ENCODE results near the gene PRR7.

The PRR7 gene

GRCh38 chr5:177446200-177447065, at the start of gene PRR7:
PRR7 (plus strand) TSS chr5:177446814; CDS start chr5:177455068, 8,254 bp downstream.
- Mint-ChIP-seq H3K27me3 (no peaks in the 10 kb centered on the region), H3K4me1 (peaks cover 48% of the 10 kb centered on the region), H3K9me3 (no peaks in the 10 kb centered on the region), H3K27ac (peak within 1 kb of the TSS; percentile 46), H3K4me3 (peak within 1 kb of the TSS; percentile 80), H3K36me3 (peaks cover 10% of the 10 kb centered on the region)
- peak; percentile 83 for ATAC-seq

GRCh38 chr5:177397875-177398390, 48.7 kb upstream of the PRR7 start:
- H3K27me3 Mint-ChIP-seq, result peaks cover 20% of the 10 kb centered on the region
- no peaks in the 10 kb centered on the region for H3K36me3 Mint-ChIP-seq
- H3K4me3 Mint-ChIP-seq, result no peak overlapping the region
- H3K9me3 Mint-ChIP-seq, result no peaks in the 10 kb centered on the region
- ATAC-seq, result no peak
- H3K4me1 Mint-ChIP-seq, result peaks cover 18% of the 10 kb centered on the region
- no peak overlapping the region for H3K27ac Mint-ChIP-seq

GRCh38 chr5:177399997-177400868, 46.4 kb upstream of the PRR7 start, which contains the start of gene PFN3:
PFN3 (minus strand) TSS chr5:177400661; CDS start chr5:177400576, 85 bp downstream.
- peaks cover 31% of the 10 kb centered on the region for H3K4me1 Mint-ChIP-seq
- no peaks in the 10 kb centered on the region for H3K9me3 Mint-ChIP-seq
- H3K4me3 Mint-ChIP-seq, result no peak within 1 kb of the TSS
- no peak for ATAC-seq
- H3K27me3 Mint-ChIP-seq, result peaks cover 27% of the 10 kb centered on the region
- no peaks in the 10 kb centered on the region for H3K36me3 Mint-ChIP-seq
- H3K27ac Mint-ChIP-seq, result no peak within 1 kb of the TSS

GRCh38 chr5:177402271-177403043, 44.2 kb upstream of the PRR7 start:
- ATAC-seq, result no peak
- Mint-ChIP-seq H3K27ac (peak overlapping the region; percentile 27), H3K4me3 (peak overlapping the region; percentile 77), H3K4me1 (peaks cover 43% of the 10 kb centered on the region), H3K9me3 (no peaks in the 10 kb centered on the region), H3K36me3 (no peaks in the 10 kb centered on the region), H3K27me3 (peaks cover 27% of the 10 kb centered on the region)

GRCh38 chr5:177403102-177403791, 43.4 kb upstream of the PRR7 start:
- Mint-ChIP-seq H3K4me3 (peak overlapping the region; percentile 77), H3K36me3 (no peaks in the 10 kb centered on the region), H3K27ac (peak overlapping the region; percentile 27), H3K9me3 (no peaks in the 10 kb centered on the region), H3K27me3 (peaks cover 27% of the 10 kb centered on the region), H3K4me1 (peaks cover 43% of the 10 kb centered on the region)
- ATAC-seq, result peak; percentile 9

- Mint-ChIP-seq H3K27ac (peak overlapping the region; percentile 27), H3K27me3 (peaks cover 27% of the 10 kb centered on the region), H3K9me3 (no peaks in the 10 kb centered on the region), H3K4me1 (peaks cover 43% of the 10 kb centered on the region), H3K4me3 (peak overlapping the region; percentile 77), H3K36me3 (no peaks in the 10 kb centered on the region)
- peak; percentile 92 for ATAC-seq
Observed at GRCh38 chr5:177403792-177404640, 42.6 kb upstream of the PRR7 start.

GRCh38 chr5:177404641-177405179, 41.9 kb upstream of the PRR7 start:
- no peak for ATAC-seq
- peak overlapping the region; percentile 51 for H3K27ac Mint-ChIP-seq

GRCh38 chr5:177405312-177405711, 41.3 kb upstream of the PRR7 start:
- Mint-ChIP-seq H3K27ac (peak overlapping the region; percentile 51), H3K27me3 (peaks cover 27% of the 10 kb centered on the region), H3K36me3 (no peaks in the 10 kb centered on the region), H3K4me3 (peak overlapping the region; percentile 77), H3K4me1 (peaks cover 43% of the 10 kb centered on the region), H3K9me3 (no peaks in the 10 kb centered on the region)
- no peak for ATAC-seq

More at GRCh38 chr5:177404641-177405179, 41.9 kb upstream of the PRR7 start:
- H3K36me3 Mint-ChIP-seq, result no peaks in the 10 kb centered on the region
- no peaks in the 10 kb centered on the region for H3K9me3 Mint-ChIP-seq
- peaks cover 27% of the 10 kb centered on the region for H3K27me3 Mint-ChIP-seq
- H3K4me3 Mint-ChIP-seq, result peak overlapping the region; percentile 77
- peaks cover 43% of the 10 kb centered on the region for H3K4me1 Mint-ChIP-seq

GRCh38 chr5:177405805-177406204, 40.8 kb upstream of the PRR7 start:
- Mint-ChIP-seq H3K9me3 (no peaks in the 10 kb centered on the region), H3K4me3 (no peak overlapping the region), H3K27ac (peak overlapping the region; percentile 51), H3K27me3 (peaks cover 27% of the 10 kb centered on the region), H3K36me3 (no peaks in the 10 kb centered on the region), H3K4me1 (peaks cover 43% of the 10 kb centered on the region)
- peak; percentile 72 for ATAC-seq

GRCh38 chr5:177409043-177409801, 37.4 kb upstream of the PRR7 start, which contains the start of gene F12:
F12 (minus strand) TSS chr5:177409564; CDS start chr5:177409527, 37 bp downstream.
- Mint-ChIP-seq H3K4me1 (peaks cover 32% of the 10 kb centered on the region), H3K36me3 (no peaks in the 10 kb centered on the region), H3K4me3 (no peak within 1 kb of the TSS), H3K9me3 (no peaks in the 10 kb centered on the region), H3K27ac (no peak within 1 kb of the TSS), H3K27me3 (no peaks in the 10 kb centered on the region)
- no peak for ATAC-seq

GRCh38 chr5:177410575-177410974, 36.0 kb upstream of the PRR7 start:
- Mint-ChIP-seq H3K4me3 (no peak overlapping the region), H3K27me3 (no peaks in the 10 kb centered on the region)
- no peak for ATAC-seq

GRCh38 chr5:177412603-177413233, 33.9 kb upstream of the PRR7 start:
- H3K27me3 Mint-ChIP-seq, result no peaks in the 10 kb centered on the region
- H3K27ac Mint-ChIP-seq, result no peak overlapping the region
- H3K9me3 Mint-ChIP-seq, result no peaks in the 10 kb centered on the region
- ATAC-seq, result peak; percentile 55
- H3K36me3 Mint-ChIP-seq, result no peaks in the 10 kb centered on the region
- peak overlapping the region; percentile 41 for H3K4me3 Mint-ChIP-seq
- H3K4me1 Mint-ChIP-seq, result peaks cover 10% of the 10 kb centered on the region

More at GRCh38 chr5:177410575-177410974, 36.0 kb upstream of the PRR7 start:
- peaks cover 18% of the 10 kb centered on the region for H3K4me1 Mint-ChIP-seq
- H3K36me3 Mint-ChIP-seq, result no peaks in the 10 kb centered on the region
- H3K27ac Mint-ChIP-seq, result no peak overlapping the region
- no peaks in the 10 kb centered on the region for H3K9me3 Mint-ChIP-seq
